GM21737 (cell line): Measurements from ENCODE around the gene SNX14.

Experiments used
- ATAC-seq: cut with Tn5 transposase; IDR thresholded peaks from one replicate; pipeline ENCODE4 v1.9.1; 2021; ENCODE audit warnings: mild to moderate bottlenecking, moderate library complexity; ENCODE audit not compliant: unreplicated experiment

Gene SNX14

DNA sequence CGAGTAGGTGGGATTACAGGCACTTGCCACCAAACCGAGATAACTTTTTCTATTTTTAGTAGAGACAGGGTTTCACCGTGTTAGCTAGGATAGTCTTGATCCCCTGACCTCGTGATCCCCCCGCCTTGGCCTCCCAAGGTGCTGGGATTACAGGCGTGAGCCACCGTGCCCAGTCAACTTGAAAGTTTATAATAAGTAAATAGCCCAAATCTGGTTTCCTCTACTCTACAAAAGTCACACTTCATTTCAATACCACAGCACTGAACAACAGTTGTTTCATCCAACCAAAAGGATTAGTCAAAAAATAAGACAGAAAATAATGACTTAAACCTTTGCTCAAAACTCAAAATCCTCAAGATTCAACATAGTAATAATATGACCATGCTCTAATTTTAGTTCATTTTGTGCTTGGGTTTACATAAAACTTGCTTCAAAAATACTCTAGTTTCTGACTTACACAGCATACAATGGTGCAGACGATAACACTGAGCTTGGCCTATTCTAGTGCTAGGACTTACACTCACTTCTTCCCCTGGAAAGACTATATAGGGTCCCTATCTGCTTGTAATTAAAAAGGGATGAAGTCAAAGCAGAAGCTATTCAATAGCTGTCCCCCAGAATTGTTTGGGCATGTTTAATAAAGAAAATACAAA lies 87.1 kb downstream of the SNX14 start:
- ATAC-seq: no peak

DNA sequence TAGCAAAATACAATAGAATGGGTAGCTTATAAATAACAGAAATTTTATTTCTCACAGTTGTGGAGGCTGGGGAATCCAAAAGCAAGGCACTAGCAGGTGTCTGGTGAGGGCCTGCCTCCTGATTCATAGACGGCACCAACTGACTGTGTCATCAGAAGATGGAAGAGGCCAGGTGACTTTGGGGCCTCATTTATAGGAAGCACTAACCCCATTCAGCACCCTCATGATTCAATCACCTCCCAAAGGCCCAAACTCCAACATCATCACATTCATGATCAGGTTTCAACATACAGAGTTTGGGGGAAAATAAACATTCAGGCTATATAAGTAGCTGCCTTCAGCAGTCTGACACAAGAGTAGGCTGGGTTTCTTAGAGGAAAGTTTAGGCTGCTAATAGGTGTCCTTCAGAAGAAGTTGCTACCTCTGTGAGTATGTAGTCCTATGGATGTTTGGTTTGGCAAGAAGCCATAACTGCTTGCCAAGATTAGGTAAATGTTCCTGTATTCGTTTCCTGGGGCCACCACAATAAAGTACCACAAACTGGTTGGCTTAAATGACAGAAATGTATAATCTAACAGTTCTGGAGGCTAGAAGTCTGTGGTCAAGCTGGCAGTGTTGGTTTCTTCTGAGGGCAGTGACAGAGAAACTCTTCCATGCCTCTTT lies 94.9 kb downstream of the SNX14 start:
- ATAC-seq: no peak

DNA sequence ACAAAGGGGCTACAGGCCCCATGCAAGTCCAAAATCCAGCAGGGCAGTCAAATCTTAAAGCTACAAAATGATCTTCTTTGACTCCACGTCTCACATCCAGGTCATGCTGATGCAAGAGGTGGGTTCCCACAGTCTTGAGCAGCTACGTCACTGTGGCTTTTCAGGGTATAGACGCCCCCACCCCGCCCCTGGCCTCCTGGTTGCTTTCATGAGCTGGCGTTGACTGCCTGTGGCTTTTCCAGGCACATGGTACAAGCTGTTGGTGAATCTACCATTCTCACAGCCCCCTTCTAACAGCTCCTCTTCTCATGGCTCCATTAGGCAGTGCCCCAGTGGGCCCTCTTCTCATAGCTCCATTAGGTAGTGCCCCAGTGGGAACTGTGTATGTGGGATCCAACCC lies 96.8 kb downstream of the SNX14 start:
- ATAC-seq: no peak

DNA sequence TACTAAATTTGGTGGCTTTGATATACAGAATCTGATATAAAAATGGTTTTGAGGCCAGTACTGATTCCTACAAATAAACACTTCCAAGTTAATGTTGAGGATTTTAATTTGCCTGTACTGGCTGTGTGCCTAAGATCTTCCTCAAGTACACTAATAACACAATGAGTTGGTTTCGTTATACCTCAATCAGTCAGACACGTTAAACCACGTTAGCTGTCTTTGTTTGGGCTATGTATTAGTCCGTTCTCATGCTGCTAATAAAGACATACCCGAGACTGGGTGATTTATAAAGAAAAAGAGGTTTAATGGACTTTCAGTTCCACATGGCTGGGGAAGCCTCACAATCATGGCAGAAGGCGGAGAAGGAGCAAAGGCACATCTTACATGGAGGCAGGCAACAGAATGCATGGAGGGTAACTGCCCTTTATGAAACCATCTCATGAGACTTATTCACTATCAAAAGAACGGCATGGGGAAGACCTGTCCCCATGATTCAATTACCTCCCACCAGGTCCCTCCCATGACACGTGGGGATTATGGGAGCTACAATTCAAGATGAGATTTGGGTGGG lies 97.6 kb downstream of the SNX14 start:
- ATAC-seq: no peak

DNA sequence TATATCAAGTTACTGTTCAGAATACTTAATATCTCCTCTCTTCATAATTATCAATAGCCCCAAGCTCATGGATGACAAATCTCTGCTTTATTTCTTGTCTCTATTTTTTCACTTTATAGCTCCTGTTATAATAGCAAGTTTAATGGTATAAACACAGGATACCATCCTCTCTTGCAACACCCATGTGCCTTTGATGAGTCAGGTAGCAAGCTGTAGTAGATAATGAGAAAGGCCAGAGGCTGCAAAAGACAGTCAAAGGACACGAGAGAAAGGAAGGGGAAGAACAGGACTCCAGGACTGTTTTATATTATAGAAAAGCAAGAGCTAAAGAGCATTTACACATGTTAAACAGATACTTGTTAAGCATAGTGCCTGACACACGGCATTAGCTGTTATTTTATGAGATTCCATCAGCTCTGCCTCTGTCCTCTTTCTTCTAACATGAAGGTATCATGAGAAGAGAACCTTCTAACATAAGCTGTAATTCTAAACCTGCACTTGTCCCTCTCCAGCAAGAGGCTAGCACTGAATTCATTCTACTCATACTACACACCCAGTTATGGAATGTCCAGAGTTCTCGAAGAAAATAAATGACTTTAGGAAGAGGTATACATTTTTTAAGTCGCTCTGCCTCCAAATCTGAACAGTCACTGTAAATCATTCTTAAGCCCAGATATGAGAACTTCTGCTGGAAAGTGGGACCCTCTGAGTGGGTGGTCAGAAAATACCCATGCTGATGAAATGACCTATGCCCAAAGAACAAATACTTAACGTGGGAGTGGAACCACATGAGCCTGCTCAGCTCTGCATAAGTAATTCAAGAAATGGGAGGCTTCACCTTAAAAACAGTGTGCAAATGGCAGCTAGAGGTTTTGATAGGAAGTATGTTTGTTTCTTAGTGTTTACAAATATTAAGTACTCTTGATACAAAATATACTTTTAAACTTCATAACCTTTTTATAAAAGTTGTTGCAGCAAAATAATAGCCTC lies 98.8 kb downstream of the SNX14 start:
- ATAC-seq: no peak

DNA sequence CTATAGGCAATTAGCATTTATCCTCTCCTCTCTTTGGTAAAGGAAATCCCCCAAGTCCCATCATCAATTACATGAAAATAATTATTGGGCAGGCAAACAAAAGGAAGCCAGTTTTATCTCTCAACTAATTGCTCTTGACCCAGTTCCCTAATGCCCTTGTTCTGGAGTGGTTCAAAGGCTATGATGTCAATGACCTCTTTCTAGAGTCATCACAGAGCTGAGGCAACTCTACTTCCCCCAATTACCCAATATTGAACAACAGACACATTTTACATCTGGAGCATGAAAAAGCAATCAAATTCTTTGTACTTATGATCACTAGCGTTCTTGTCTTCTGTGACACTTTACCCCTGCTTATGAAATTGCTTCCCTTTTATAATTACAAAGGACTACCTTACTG lies 100.3 kb downstream of the SNX14 start:
- no peak for ATAC-seq

DNA sequence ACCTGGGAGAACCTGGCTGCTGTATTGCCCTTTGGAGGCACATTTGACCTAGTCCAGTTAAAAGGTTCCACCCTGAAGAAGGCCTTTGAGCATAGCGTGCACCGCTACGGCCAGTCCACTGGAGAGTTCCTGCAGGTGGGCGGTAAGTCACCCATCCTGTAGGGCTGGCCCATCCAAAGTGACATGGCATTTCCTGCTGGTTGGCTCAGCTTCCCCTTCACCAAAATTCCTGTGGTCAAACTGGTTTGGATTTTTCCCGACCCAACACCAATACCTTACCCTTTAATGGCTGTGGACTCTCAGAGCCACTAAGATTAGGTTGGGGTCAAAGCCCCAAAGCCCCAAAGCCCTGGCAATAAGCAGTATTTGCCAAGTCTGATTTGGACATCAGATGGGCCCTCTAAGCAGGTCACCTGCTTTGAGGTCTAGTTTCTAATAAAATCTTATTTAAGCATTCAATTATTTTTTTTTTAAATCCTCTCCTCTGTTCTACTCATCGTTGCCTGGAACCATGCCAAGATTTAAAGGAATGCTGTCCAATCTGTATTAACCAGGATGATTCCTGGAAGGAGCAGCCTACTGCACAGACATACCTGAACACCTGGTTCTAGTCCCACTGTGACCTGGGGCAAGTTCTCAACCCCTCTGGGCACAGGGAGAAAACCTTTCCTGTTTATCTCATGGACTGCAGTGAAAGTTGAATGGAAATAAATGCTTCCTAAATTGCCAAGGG lies 103.0 kb downstream of the SNX14 start:
- no peak for ATAC-seq

DNA sequence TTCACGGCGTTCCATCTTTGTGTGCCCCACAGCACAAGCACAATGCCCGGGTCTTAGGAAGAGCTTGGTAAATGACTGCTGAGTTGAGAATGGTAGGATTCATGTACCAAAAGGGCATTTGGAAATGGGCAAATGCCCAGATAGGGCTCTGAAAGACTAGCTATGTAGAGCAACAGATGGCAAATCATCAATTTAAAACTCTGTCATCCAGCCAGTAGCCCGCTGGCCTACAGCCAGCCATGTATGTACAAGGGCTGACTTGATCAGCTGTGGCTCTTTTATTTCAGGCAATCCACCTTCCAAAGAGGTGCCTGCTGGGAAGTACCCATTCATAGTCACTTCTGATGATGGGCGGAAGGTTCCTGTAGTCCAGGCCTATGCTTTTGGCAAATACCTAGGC lies 108.7 kb downstream of the SNX14 start:
- ATAC-seq: no peak

DNA sequence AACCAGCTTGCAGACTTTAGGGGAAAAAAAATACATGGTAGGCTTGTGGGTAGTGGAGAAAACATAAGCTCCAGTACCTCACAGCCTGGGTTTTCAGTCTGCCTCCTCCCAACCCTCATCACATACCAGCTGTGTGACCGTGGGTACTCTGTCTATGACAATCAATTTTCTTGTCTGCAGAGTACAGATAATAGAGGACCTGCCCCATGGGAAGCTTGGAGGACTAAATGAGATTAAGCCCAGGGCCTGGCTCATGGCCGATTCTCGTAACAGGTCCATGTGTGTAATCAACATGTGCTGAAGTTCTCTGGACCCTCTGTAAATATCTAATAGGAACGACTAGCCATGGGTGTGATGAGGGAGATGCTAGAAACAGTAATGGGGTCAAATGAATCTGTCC lies 109.8 kb downstream of the SNX14 start:
- ATAC-seq: no peak

DNA sequence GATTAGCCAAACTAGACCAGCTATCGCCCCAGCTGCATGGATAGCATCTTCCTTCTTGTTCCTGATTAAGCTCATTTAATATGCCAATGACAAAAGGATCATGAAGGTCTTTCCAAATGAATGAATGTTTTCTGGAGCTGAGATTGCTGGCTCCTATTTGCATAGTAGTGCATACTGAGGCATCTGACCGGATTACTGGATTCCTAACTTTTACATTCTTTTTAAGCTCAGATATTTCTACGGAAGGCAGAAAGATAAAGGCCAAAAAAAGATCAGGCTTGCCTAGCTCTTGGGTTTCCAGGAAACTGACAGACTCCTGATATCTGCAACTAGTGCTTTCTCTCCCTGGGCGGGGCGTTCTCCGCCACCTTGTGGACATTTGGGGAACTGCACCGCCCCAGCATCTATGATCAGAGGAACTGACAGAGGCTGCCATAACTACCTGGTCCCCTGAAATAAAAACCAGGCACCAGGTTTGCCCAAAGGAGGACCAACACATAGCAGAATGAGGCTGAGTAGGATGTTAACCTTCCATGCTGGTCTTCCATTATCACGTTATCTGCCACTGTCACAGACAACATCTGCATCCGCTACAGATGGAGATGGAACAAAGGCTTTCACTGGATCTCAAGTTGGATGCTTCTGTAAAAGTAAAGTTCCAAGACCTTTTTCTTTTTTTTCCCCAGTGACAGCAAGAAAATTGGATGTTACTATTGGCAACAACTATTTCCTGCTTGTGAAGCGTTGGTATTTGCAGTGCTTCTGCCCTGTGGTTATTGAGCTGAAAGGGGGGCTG lies 110.6 kb downstream of the SNX14 start:
- ATAC-seq: peak; percentile 96

DNA sequence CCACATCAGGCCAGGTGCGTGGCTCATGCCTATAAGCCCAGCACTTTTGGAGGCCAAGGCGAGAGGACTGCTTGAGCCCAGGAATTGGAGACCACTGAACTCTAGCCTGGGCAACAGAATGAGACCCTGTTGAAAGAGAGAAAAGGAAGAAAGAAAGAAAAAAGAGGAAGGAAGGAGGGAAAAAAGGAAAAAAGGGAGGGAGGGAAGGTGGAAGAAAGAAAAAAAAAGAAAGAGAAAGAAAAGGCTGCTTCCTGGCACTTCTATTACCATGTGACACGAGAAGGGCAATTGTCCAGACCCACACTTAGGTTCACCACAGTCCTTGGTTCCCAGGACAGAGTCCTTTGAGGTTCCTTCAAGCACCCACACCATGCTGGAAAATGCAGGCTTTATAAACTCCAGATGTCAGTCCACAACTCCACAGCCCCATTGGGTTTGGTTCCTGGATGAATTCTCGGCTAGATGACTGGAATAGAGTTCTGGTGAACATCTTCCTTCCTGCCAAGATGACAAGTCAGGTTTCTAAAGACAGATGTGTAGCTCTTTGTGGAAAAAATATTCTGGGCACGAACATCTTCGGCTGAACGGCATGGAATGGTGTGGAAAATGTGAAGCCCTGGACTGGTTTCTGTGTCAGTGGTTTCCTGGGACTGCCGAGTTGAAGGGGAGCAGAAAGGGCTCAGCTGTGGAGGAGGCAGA lies 111.3 kb downstream of the SNX14 start:
- peak; percentile 6 for ATAC-seq

DNA sequence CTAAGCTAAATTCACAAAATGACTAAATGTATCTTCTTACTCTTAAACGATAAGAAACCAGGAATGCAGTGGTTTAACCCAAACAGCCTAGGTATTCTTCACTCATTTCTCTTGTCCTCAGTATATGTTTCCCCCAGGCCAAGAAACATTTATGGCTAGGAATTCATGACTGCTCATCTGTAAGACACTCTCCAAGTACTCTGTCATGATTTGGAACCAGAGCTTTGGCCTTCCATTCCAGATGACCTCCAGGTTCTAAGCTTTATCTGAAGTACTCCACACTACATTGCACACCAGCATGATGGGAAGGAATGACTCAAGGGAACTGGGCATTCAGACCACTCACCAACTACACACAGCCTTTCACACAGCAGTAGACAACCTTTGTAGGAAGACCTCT lies 114.5 kb downstream of the SNX14 start:
- ATAC-seq: no peak

DNA sequence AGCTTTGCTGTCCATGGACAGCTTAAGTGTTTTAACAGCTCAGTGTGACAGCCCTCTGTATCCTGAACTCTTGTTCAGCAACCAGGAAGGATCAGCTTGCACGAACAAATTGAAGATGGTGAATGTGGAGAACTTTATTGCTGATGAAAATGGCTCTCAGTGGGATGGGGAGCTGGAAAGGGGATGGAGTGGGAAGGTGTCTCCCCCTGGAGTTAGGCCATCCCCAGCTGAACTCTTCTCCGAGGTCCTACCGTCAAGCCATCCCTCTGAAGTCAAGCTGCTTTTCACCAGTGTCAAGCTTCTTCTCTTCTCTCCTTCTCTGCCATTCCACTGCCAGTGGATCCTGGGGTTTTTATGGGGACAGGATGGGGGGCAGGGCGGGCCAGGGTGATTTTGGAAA lies 117.1 kb downstream of the SNX14 start:
- ATAC-seq: no peak

DNA sequence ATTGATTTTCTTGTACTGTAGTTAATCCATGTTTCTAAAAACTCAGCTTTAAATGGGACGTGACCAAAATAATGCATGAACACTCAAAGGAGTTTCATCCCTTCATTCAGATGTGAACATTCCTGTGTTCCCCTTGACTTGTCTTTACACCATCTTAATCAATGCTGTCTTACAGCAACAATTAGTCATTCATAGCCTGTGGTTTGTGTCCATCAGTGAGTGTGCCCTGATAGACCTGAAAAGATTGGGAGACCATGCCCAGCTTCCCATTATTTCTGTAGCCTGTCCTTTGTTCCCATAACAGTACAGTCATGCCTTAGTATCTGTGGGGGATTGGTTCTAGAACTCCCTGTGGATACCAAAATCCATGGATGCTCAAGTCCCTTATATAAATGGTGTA lies 119.9 kb downstream of the SNX14 start:
- no peak for ATAC-seq

DNA sequence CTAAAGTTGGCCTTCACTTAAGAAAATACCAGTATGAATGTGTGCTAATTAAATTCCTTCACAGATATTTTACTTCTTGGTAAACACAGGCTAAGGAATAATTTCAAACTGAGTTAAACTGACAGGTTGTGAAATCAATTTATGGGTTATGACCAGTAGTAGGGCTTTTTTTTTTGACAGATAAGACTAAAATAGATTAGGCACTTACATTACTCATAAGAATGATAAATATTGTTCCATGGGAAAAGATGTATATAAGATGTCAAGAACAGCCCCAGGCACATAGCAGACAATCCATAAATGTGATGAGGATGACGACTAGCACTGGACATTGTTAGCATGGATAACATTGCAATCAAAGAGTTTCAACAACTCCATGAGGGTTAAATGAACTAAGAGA lies 120.9 kb downstream of the SNX14 start:
- ATAC-seq: no peak

DNA sequence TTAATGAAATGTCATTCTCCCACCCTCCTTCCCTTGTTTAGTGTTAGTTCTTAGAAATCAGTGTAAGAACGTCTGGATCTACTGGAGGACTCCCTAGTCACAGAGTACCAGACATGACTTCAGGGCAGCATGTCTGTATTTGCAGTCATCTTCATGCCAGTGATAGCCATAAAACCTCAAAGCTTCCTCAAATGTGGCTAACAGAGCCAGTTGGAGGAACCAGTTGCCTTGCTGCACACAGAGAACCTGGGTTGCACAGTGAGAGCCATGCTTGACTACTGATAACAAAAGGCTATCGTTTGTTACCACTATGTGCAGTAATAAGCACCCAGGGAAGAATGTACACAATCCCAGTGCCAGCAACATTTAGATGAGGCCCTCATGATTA lies 123.6 kb downstream of the SNX14 start:
- no peak for ATAC-seq

DNA sequence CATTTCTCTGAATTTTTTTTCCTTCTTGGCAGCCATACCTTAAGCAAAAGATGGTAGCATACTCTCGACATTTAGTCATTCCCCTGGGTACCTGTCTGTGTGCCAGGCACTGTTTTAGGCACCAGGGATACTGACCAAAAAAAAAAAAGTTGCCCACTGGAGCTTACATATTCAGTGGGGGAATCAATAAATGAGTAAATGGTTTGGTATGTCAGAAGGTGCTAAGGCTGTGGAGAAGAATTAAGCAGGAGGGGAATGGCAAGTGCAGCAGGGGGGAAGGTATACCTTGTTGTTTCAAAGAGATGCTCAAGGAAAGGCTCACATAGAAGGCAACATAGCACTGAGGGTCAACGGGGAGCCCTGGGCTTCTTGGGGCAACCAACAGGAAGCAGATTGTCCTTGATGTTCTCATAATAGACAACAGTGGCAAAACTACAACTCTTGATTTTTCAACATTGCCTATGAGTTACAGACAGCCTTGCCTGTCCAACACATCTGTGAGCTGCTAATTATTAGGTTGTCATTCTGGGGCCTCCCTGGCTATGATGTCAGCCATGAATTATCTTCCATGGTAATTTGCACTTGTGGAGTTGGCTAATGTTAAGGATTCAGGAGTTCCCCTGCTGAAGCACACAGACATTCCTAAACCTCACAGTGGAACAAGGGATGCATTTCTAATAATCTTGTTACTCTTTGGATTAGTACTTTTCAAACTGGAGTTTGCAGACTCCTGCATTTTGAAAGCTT lies 124.2 kb downstream of the SNX14 start:
- no peak for ATAC-seq

DNA sequence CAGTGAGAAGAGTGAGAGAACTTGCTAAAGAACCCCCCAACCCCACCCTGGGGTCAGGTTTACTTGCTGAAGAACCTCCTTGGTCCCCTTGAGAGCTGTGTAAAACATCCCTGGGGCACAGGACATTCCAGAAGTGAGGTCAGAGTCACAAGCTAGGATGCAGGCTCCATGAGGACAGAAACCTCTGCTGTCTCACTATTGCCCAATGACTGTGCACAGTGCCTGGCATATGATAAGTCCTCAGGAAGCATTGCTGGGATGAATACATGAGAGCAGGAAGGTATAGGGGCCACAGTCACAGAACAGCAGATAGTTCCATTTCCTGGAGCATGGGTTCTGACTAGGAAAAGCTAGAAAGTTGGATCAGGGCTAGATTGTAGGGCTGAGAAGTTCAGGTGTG lies 125.3 kb downstream of the SNX14 start:
- ATAC-seq: no peak

DNA sequence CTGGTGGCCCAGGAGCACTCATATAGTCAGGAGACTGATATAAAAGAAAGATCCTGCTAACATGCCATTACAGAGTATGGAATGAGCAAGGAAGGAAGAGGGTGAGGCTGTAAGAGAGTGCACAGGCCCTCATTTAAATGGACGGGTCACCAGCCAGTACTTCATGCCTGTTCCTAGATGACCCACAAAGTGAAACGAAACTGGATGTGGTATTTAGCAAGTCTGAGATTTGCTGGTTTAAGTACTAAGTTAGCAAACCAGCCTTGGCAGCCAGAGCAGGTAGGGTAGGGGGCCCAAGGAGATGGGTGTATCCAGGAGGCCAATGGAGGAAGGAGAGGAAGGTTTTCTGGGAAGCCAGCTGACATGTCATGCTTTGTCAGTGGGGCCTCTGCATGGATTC lies 127.9 kb downstream of the SNX14 start:
- peak; percentile 40 for ATAC-seq
